Measurements from ENCODE around the gene PTDSS2. TPM values are rescaled to one million over a fixed set of nuclear protein-coding genes. Genes with fewer than 3 reads are reported as not detected.
"Not testable (repeated sequence)": the region's sequence is repeated elsewhere in the genome, so short reads cannot be mapped to it uniquely, and the experiment has no call there.

The PTDSS2 gene
- 10 to 100 TPM; 21.8 to 24.5 TPM for total RNA-seq
- 14.3 to 21.3 reads per million in 2 donors for total RNA-seq

- Mint-ChIP-seq H3K4me1 (peaks cover 22% of the 10 kb centered on the region), H3K36me3 (ENCODE audit: low read depth) (peaks cover 2% of the 10 kb centered on the region), H3K27ac (peak within 1 kb of the TSS; percentile 98), H3K4me3 (peak within 1 kb of the TSS; percentile 99), H3K27me3 (no peaks in the 10 kb centered on the region)
- H3K9me3 ChIP-seq (ENCODE audit: control insufficient read depth, low read length, poor library complexity, severe bottlenecking) = no peaks in the 10 kb centered on the region
- DNase-seq (peak; percentile 87 to 88 (median 87)), ATAC-seq (peak; percentile 84)
Observed at GRCh38 chr11:449889-450808, at the start of gene PTDSS2. PTDSS2 (plus strand) TSS chr11:450279; CDS start chr11:450456, 177 bp downstream.

DNA sequence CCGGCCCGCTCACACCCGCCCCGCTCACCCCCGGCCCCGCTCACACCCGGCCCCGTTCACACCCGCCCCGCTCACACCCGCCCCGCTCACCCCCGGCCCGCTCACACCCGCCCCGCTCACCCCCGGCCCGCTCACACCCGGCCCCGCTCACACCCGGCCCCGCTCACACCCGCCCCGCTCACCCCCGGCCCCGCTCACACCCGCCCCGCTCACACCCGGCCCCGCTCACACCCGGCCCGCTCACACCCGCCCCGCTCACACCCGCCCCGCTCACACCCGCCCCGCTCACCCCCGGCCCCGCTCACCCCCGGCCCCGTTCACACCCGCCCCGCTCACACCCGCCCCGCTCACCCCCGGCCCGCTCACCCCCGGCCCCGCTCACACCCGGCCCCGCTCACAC, 48.9 kb upstream of the PTDSS2 start:
- not testable (repeated sequence) for H3K27me3 Mint-ChIP-seq; H3K4me3 Mint-ChIP-seq; H3K36me3 Mint-ChIP-seq (ENCODE audit: low read depth); H3K27ac Mint-ChIP-seq; DNase-seq; H3K4me1 Mint-ChIP-seq; ATAC-seq; H3K9me3 ChIP-seq (ENCODE audit: control insufficient read depth, low read length, poor library complexity, severe bottlenecking)

GRCh38 chr11:403021-403760, 46.9 kb upstream of the PTDSS2 start:
- H3K9me3 ChIP-seq (ENCODE audit: control insufficient read depth, low read length, poor library complexity, severe bottlenecking) = no peaks in the 10 kb centered on the region
- DNase-seq (no peak), ATAC-seq (no peak)
- H3K36me3 Mint-ChIP-seq (ENCODE audit: low read depth) = no peaks in the 10 kb centered on the region
- no peaks in the 10 kb centered on the region for H3K27me3 Mint-ChIP-seq
- H3K27ac Mint-ChIP-seq = no peak overlapping the region
- H3K4me1 Mint-ChIP-seq = peaks cover 9% of the 10 kb centered on the region
- H3K4me3 Mint-ChIP-seq = no peak overlapping the region

- Mint-ChIP-seq H3K27ac (peak overlapping the region; percentile 72), H3K27me3 (no peaks in the 10 kb centered on the region), H3K36me3 (ENCODE audit: low read depth) (no peaks in the 10 kb centered on the region), H3K4me3 (no peak overlapping the region), H3K4me1 (peaks cover 6% of the 10 kb centered on the region)
- DNase-seq = no peak
- no peak for ATAC-seq
- no peaks in the 10 kb centered on the region for H3K9me3 ChIP-seq (ENCODE audit: control insufficient read depth, low read length, poor library complexity, severe bottlenecking)
Observed at GRCh38 chr11:403761-404431, 46.2 kb upstream of the PTDSS2 start.

- H3K4me3 Mint-ChIP-seq = no peak overlapping the region
- no peaks in the 10 kb centered on the region for H3K9me3 ChIP-seq (ENCODE audit: control insufficient read depth, low read length, poor library complexity, severe bottlenecking)
- peak overlapping the region; percentile 72 for H3K27ac Mint-ChIP-seq
- H3K4me1 Mint-ChIP-seq = peaks cover 8% of the 10 kb centered on the region
- no peaks in the 10 kb centered on the region for H3K27me3 Mint-ChIP-seq
- DNase-seq = no peak
- ATAC-seq = no peak
- H3K36me3 Mint-ChIP-seq (ENCODE audit: low read depth) = no peaks in the 10 kb centered on the region
Observed at GRCh38 chr11:404551-405264, 45.4 kb upstream of the PTDSS2 start.

- ATAC-seq (no peak), DNase-seq (no peak)
- Mint-ChIP-seq H3K4me3 (peak overlapping the region; percentile 76), H3K27me3 (no peaks in the 10 kb centered on the region), H3K27ac (peak overlapping the region; percentile 72), H3K4me1 (peaks cover 8% of the 10 kb centered on the region), H3K36me3 (ENCODE audit: low read depth) (no peaks in the 10 kb centered on the region)
- H3K9me3 ChIP-seq (ENCODE audit: control insufficient read depth, low read length, poor library complexity, severe bottlenecking) = no peaks in the 10 kb centered on the region
Observed at GRCh38 chr11:405323-405953, 44.6 kb upstream of the PTDSS2 start.

DNA sequence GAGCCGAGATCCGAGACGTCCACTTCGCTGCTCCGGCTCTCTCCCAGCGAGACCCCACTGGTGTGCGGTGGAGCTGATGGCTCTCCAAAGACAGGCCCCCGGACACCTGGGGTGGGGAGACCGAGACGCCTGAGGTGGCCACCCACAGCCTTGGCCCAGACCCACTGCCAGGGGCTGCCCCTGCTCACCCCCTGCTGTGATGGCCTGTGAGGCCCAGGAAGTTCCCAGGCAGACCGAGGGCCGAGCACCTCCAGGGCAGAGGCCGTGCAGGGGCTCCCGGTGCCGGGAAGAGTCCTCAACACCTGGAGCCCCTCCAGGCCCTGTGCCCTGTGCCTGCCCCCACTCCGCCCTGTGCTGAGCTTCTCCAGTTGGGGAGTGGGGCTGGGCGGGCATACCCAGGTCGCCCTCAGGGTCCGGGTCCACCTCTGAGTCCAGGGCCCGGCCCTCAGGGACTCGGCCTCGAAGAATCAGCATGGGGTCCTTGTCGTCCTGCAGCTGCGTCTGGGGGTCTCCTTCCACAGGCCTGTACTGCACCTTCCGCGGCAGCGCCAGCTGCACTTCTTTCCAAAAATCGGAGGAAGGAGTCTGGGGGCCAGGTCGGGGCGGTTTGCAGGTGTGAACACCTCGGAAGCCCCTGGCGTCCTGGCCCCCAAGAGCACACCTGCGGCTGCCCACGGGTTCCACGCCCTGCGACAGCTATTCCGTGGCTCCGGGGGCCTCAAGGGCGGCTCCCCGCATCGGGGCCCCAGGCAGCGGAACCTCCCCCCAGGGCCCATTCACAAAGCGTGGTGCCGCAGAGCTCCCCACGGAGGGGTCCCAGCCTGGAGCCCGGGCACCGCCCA, 43.9 kb upstream of the PTDSS2 start:
- H3K4me3 Mint-ChIP-seq = peak overlapping the region; percentile 63
- no peaks in the 10 kb centered on the region for H3K9me3 ChIP-seq (ENCODE audit: control insufficient read depth, low read length, poor library complexity, severe bottlenecking)
- H3K36me3 Mint-ChIP-seq (ENCODE audit: low read depth) = no peaks in the 10 kb centered on the region
- peaks cover 8% of the 10 kb centered on the region for H3K4me1 Mint-ChIP-seq
- ATAC-seq (no peak), DNase-seq (no peak)
- H3K27me3 Mint-ChIP-seq = no peaks in the 10 kb centered on the region
- H3K27ac Mint-ChIP-seq = peak overlapping the region; percentile 72

DNA sequence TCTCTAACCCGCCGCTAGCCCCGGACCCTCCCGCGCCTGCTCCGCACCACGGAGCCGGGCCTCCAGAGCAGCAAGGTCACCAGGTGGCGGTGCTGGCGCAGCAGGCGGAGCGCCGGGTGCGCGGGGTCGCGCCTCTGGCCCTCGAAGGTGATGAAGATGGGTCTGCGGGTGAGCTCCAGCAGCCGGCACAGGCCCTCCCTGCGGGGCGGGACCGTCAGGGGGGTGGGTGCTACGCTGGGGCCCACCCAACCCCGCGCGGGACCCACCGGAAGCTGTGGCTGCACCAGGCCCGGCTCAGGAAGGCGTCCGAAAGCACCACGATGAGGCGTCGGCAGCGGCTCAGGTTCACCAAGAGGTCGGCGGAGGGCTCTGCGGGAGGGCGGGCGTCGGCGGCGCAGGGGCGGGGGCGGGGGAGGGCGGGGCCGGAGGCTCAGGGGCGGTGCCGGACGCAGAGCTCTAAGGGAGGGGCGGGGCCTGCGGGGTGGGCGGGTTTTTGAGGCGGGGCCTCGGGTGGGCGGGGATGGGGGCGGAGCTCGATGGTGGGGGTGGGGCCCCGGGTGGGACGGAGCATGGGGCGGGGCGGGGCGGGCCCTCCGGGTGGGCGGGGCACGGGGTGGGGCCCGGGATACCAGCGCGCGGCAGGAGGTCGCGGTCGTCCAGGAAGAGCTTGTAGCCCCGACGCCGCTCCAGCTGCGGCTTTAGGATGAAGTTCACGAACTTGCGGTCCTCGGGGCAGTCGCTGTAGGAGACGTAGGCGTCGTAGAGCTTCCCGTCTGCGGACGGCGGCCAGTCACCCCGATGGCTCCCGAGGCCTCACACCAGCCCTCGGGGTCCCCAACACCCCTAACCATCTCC, 43.1 kb upstream of the PTDSS2 start:
- H3K4me3 Mint-ChIP-seq = peak overlapping the region; percentile 63
- no peaks in the 10 kb centered on the region for H3K9me3 ChIP-seq (ENCODE audit: control insufficient read depth, low read length, poor library complexity, severe bottlenecking)
- no peak overlapping the region for H3K27ac Mint-ChIP-seq
- peaks cover 8% of the 10 kb centered on the region for H3K4me1 Mint-ChIP-seq
- H3K27me3 Mint-ChIP-seq = no peaks in the 10 kb centered on the region
- DNase-seq (peak; percentile 87 to 95 (median 92)), ATAC-seq (peak; percentile 93)
- H3K36me3 Mint-ChIP-seq (ENCODE audit: low read depth) = no peaks in the 10 kb centered on the region

DNA sequence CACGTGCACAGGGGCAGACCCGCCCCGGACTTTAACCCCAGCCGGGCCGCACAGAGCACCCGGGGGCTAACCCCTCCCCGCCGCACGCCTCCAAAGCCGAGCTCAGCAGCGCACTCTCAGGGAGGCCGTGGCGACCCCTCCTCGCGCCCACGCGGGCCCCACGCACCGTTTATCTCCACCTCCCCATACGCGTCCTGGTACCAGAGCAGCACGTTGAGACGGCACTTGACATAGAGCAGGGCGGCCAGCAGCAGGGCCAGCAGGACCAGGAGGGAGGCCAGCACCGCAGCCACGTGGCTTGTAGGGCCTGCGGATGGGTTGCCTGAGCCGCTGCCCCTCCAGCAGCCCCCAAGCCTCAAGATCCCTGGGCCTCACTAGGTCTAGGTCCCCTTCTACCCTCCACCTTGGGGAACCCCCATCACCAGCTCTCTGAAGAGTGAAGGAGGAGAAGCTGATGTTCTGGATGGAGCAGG, 42.4 kb upstream of the PTDSS2 start:
- no peaks in the 10 kb centered on the region for H3K36me3 Mint-ChIP-seq (ENCODE audit: low read depth)
- H3K4me3 Mint-ChIP-seq = no peak overlapping the region
- H3K4me1 Mint-ChIP-seq = peaks cover 8% of the 10 kb centered on the region

DNA sequence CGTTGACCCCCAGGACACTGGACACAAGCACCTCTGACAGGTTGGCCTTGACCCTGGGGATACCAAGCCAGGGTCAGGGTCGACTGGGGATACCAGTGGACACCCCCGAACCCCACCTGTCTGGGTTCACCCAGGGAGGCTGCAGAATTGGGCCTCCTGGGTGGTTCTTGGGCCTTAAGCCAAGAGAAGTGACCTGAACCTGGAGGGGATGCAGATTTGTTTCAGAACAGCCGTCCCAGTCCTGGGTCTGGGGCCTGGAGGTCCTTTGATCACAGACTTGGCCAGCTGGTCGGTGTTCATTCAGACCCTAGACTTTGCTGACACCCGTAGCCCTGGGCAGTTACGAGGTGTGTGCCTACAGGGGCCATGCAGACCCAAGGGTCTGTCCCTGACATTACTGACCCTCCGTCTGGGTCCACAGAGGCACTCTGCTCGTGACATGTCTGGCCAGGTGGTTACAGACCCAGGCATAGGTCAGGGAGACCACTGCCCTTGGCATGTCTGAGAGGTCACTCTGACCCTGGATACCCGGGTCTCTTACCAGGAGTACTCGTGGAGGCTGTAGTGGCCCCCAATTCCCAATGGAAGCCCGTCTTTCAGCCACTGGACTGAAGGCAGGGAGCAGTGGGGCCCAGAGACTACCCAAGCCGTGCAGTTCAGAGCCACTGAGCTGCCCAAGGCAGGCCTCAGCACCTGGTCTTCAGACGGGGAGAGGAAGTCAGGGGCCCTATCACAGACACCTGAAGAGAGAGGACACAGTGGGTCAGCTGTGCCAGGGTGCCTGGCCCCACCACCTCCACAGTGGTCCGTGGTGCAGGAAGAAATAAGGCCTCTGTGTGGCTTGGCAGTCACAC, 41.7 kb upstream of the PTDSS2 start:
- H3K27me3 Mint-ChIP-seq = no peaks in the 10 kb centered on the region
- H3K4me1 Mint-ChIP-seq = peaks cover 11% of the 10 kb centered on the region
- H3K27ac Mint-ChIP-seq = no peak overlapping the region
- no peaks in the 10 kb centered on the region for H3K36me3 Mint-ChIP-seq (ENCODE audit: low read depth)
- ATAC-seq (no peak), DNase-seq (no peak)
- H3K4me3 Mint-ChIP-seq = peak overlapping the region; percentile 15
- H3K9me3 ChIP-seq (ENCODE audit: control insufficient read depth, low read length, poor library complexity, severe bottlenecking) = no peaks in the 10 kb centered on the region

More for the DNA sequence above, 42.4 kb upstream of the PTDSS2 start:
- no peaks in the 10 kb centered on the region for H3K27me3 Mint-ChIP-seq
- H3K27ac Mint-ChIP-seq = no peak overlapping the region
- DNase-seq (no peak), ATAC-seq (peak; percentile 6)
- no peaks in the 10 kb centered on the region for H3K9me3 ChIP-seq (ENCODE audit: control insufficient read depth, low read length, poor library complexity, severe bottlenecking)

Data from T-helper 17 cell (primary cell).